ENCODE results near the gene FRMD1. TPM values are rescaled to one million over a fixed set of nuclear protein-coding genes. Genes with fewer than 3 reads are reported as not detected.

FRMD1 gene
- total RNA-seq, 2 experiments from 2014 or later: not detected

DNA sequence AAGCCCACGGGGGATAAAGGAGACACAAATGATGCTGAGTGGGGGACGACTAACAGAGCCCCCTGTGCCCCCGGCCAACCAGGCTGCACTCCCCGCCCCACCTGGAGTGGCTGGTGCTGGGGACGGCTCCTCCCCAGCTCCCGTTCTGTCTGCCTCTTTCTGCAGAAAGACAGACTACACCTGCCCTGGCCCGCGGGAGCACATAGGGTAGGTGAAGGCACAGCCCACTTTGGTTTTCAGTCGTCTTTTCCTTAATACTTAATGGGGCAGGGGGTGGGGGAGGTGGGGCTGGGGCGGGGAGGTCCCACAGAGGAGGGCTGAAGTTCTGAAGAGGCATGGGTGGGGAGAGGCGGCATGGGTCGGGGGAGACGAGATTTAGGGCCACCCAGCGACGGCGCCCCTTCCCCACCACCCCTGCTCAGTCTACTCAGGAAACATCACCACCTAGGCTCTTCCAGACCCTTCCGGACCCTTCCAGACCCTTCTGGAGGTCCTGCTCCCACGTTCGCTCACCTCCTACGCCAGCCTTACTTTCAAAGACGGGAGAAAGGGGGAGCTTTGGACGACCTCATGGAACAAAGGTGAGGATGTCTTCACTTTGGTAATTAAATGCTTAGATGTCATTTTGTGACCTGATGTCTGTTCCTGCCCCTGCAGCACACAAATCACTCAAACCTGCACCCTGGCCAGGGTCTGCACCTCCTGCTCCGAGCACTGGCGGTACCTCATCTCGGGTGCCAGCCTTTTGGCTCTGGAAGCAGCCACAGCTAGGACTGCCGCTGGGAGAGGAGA is 21.2 kb upstream of the FRMD1 start:
- no peak overlapping the region for H3K27ac ChIP-seq (ENCODE audit: low read depth in 1 of 2, low read length in 2 of 2)
- peaks cover 0 to 21% of the 10 kb centered on the region in 2 experiments for H3K9me3 ChIP-seq (ENCODE audit: control insufficient read depth in 1 of 2, insufficient read depth in 1 of 2, low read length in 2 of 2)
- H3K27me3 Mint-ChIP-seq: peaks cover 40% of the 10 kb centered on the region
- no peak overlapping the region for H3K4me3 Mint-ChIP-seq
- no peak overlapping the region for H3K27ac Mint-ChIP-seq
- H3K36me3 Mint-ChIP-seq (ENCODE audit: low read depth): no peaks in the 10 kb centered on the region
- H3K4me1 ChIP-seq (ENCODE audit: insufficient read depth, low read length): no peaks in the 10 kb centered on the region
- ChIA-PET CTCF (no interaction called here), POLR2A (no interaction called here)
- no peak overlapping the region for H3K4me3 ChIP-seq (ENCODE audit: low read length)
- intact Hi-C loops (cut with DNase I, micrococcal nuclease): no loop called here
- DNase-seq (no peak), ATAC-seq (ENCODE audit: poor library complexity) (no peak)
- H3K27me3 ChIP-seq (ENCODE audit: control insufficient read depth in 1 of 2, insufficient read depth in 2 of 2, low read length in 2 of 2): peaks cover 16 to 27% of the 10 kb centered on the region in 2 experiments
- no peaks in the 10 kb centered on the region for H3K4me1 Mint-ChIP-seq (ENCODE audit: low read depth)
- TF ChIP-seq, protein P1, sequence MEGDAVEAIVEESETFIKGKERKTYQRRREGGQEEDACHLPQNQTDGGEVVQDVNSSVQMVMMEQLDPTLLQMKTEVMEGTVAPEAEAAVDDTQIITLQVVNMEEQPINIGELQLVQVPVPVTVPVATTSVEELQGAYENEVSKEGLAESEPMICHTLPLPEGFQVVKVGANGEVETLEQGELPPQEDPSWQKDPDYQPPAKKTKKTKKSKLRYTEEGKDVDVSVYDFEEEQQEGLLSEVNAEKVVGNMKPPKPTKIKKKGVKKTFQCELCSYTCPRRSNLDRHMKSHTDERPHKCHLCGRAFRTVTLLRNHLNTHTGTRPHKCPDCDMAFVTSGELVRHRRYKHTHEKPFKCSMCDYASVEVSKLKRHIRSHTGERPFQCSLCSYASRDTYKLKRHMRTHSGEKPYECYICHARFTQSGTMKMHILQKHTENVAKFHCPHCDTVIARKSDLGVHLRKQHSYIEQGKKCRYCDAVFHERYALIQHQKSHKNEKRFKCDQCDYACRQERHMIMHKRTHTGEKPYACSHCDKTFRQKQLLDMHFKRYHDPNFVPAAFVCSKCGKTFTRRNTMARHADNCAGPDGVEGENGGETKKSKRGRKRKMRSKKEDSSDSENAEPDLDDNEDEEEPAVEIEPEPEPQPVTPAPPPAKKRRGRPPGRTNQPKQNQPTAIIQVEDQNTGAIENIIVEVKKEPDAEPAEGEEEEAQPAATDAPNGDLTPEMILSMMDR (IDR thresholded peaks at IDR 0.05): no peak
- no peaks in the 10 kb centered on the region for H3K9me3 Mint-ChIP-seq
- H3K36me3 ChIP-seq (ENCODE audit: insufficient read depth, low read length): no peaks in the 10 kb centered on the region

GRCh38 chr6:168099201-168100010 is 20.4 kb upstream of the FRMD1 start:
- ATAC-seq (ENCODE audit: poor library complexity) (no peak), DNase-seq (no peak)
- H3K4me3 ChIP-seq (ENCODE audit: low read length): no peak overlapping the region
- TF ChIP-seq, protein P1 (IDR thresholded peaks at IDR 0.05): no peak
- Mint-ChIP-seq H3K27ac (no peak overlapping the region), H3K9me3 (no peaks in the 10 kb centered on the region), H3K4me1 (ENCODE audit: low read depth) (no peaks in the 10 kb centered on the region), H3K4me3 (no peak overlapping the region), H3K36me3 (ENCODE audit: low read depth) (no peaks in the 10 kb centered on the region), H3K27me3 (peaks cover 33% of the 10 kb centered on the region)
- CTCF ChIA-PET: no interaction called here
- H3K27ac ChIP-seq (ENCODE audit: low read depth in 1 of 2, low read length in 2 of 2): no peak overlapping the region
- POLR2A ChIA-PET: no interaction called here
- H3K4me1 ChIP-seq (ENCODE audit: insufficient read depth, low read length): no peaks in the 10 kb centered on the region
- intact Hi-C loops (cut with DNase I, micrococcal nuclease): no loop called here
- no peaks in the 10 kb centered on the region for H3K36me3 ChIP-seq (ENCODE audit: insufficient read depth, low read length)
- peaks cover 9 to 21% of the 10 kb centered on the region in 2 experiments for H3K27me3 ChIP-seq (ENCODE audit: control insufficient read depth in 1 of 2, insufficient read depth in 2 of 2, low read length in 2 of 2)
- peaks cover 0 to 21% of the 10 kb centered on the region in 2 experiments for H3K9me3 ChIP-seq (ENCODE audit: control insufficient read depth in 1 of 2, insufficient read depth in 1 of 2, low read length in 2 of 2)

- Mint-ChIP-seq H3K36me3 (ENCODE audit: low read depth) (no peaks in the 10 kb centered on the region), H3K27ac (no peak overlapping the region), H3K4me1 (ENCODE audit: low read depth) (no peaks in the 10 kb centered on the region), H3K27me3 (peaks cover 25% of the 10 kb centered on the region), H3K9me3 (no peaks in the 10 kb centered on the region), H3K4me3 (no peak overlapping the region)
- ATAC-seq (ENCODE audit: poor library complexity): no peak
- Histone ChIP-seq H3K27me3 (ENCODE audit: control insufficient read depth in 1 of 2, insufficient read depth in 2 of 2, low read length in 2 of 2) (peaks cover 6 to 16% of the 10 kb centered on the region in 2 experiments), H3K4me1 (ENCODE audit: insufficient read depth, low read length) (no peaks in the 10 kb centered on the region), H3K36me3 (ENCODE audit: insufficient read depth, low read length) (no peaks in the 10 kb centered on the region), H3K9me3 (ENCODE audit: control insufficient read depth in 1 of 2, insufficient read depth in 1 of 2, low read length in 2 of 2) (peaks cover 0 to 26% of the 10 kb centered on the region in 2 experiments), H3K27ac (ENCODE audit: low read depth in 1 of 2, low read length in 2 of 2) (no peak overlapping the region), H3K4me3 (ENCODE audit: low read length) (no peak overlapping the region)
- CTCF ChIA-PET: no interaction called here
- intact Hi-C loops (cut with DNase I, micrococcal nuclease): no loop called here
- POLR2A ChIA-PET: no interaction called here
- no peak for DNase-seq
- TF ChIP-seq, protein P1 (IDR thresholded peaks at IDR 0.05): no peak
Measured at GRCh38 chr6:168098431-168098861, 19.4 kb upstream of the FRMD1 start.

Data from CD4-positive, alpha-beta T cell (primary cell).